HG03565 (cell line): Measurements from ENCODE around the gene MS4A5.

Experiments
- ATAC-seq: cut with Tn5 transposase; IDR thresholded peaks from one replicate; pipeline ENCODE4 v1.9.1; 2021; ENCODE audit warnings: mild to moderate bottlenecking, moderate library complexity; ENCODE audit not compliant: unreplicated experiment

Gene MS4A5

DNA sequence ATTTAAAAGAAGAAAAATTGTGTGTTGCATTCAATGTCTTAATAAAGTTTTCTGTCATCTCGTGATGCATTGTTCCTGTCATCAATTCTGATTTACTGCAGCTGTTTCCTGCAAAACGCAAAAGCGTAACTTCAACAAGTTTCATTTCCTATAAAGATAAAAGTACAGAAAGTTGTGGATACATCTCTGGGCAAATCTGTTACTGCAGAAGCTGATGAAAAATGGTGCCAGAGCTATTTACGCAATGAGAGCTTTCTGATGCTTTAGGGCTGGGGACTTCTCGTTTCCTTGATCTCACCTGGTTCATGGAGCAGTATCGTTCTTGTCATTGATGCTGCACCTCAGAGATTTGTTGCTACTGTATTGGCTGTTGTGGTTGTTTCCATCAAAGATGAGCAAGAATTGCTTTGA is 47.7 kb downstream of the MS4A5 start:
- no peak for ATAC-seq

GRCh38 chr11:60482361-60482760 is 53.0 kb downstream of the MS4A5 start:
- no peak for ATAC-seq

DNA sequence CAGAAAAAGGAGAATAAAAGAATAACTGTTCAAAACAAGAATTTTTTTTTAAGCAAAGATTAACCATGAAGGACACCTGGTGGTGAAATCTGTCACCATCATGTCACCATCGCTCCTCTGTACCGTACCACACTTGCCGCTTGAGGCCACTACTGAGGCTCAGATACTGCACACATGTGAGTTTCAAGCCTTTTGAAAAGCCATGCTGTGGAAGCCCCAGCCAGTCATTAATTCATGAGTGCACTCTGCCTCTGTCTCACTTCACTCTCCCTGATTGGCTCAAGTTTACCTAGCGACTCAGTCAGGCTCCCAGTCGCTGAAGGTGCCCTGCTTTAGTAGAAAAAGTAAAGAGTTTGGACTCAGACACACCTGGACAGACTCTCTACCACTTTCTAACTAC is 56.6 kb downstream of the MS4A5 start:
- ATAC-seq = peak; percentile 97

- no peak for ATAC-seq
Observed at GRCh38 chr11:60492488-60493009, 63.2 kb downstream of the MS4A5 start, which contains the start of gene MS4A12. Gene MS4A12 (plus strand): TSS chr11:60492778. CDS start chr11:60497319, 4,541 bp downstream.

GRCh38 chr11:60493454-60493853 is 64.1 kb downstream of the MS4A5 start:
- no peak for ATAC-seq
